OCI-M1 (cell line): ENCODE results near the gene ZNF516.
"Not testable (repeated sequence)": the region's sequence is repeated elsewhere in the genome, so short reads cannot be mapped to it uniquely, and the experiment has no call there.

Experiments used
- DNase-seq: peaks from one replicate; lab custom pipeline; 2025; lab: John Stamatoyannopoulos, UW

Gene ZNF516

GRCh38 chr18:76490670-76491472 lies 4.2 kb downstream of the ZNF516 start:
- peak; percentile 52 for DNase-seq

- DNase-seq = no peak
Observed at GRCh38 chr18:76490033-76490432, 5.0 kb downstream of the ZNF516 start.

GRCh38 chr18:76489081-76489480 lies 6.0 kb downstream of the ZNF516 start:
- DNase-seq = no peak

- no peak for DNase-seq
Observed at GRCh38 chr18:76488190-76488589, 6.9 kb downstream of the ZNF516 start.

- no peak for DNase-seq
Observed at GRCh38 chr18:76487782-76488181, 7.3 kb downstream of the ZNF516 start.

GRCh38 chr18:76487070-76487469 lies 8.0 kb downstream of the ZNF516 start:
- no peak for DNase-seq

- no peak for DNase-seq
Observed at GRCh38 chr18:76486574-76486973, 8.5 kb downstream of the ZNF516 start.

- no peak for DNase-seq
Observed at GRCh38 chr18:76486038-76486437, 9.0 kb downstream of the ZNF516 start.

- DNase-seq = no peak
Observed at GRCh38 chr18:76484749-76485387, 10.2 kb downstream of the ZNF516 start.

- DNase-seq = no peak
Observed at GRCh38 chr18:76483780-76484179, 11.3 kb downstream of the ZNF516 start.

- no peak for DNase-seq
Observed at GRCh38 chr18:76482971-76483691, 11.9 kb downstream of the ZNF516 start.

- no peak for DNase-seq
Observed at GRCh38 chr18:76482267-76482666, 12.8 kb downstream of the ZNF516 start.

- DNase-seq = peak; percentile 12
Observed at GRCh38 chr18:76480913-76481312, 14.1 kb downstream of the ZNF516 start.

- no peak for DNase-seq
Observed at GRCh38 chr18:76479351-76480238, 15.4 kb downstream of the ZNF516 start.

GRCh38 chr18:76476665-76477561 lies 18.1 kb downstream of the ZNF516 start:
- peak; percentile 88 for DNase-seq

GRCh38 chr18:76475450-76476194 lies 19.4 kb downstream of the ZNF516 start:
- DNase-seq = peak; percentile 33

GRCh38 chr18:76474824-76475223 lies 20.2 kb downstream of the ZNF516 start:
- DNase-seq = no peak

GRCh38 chr18:76473521-76473920 lies 21.5 kb downstream of the ZNF516 start:
- DNase-seq = not testable (repeated sequence)

GRCh38 chr18:76472829-76473228 lies 22.2 kb downstream of the ZNF516 start:
- no peak for DNase-seq

GRCh38 chr18:76471593-76471992 lies 23.4 kb downstream of the ZNF516 start:
- no peak for DNase-seq
